Ishikawa (cell line): ENCODE measurements around the gene TSC1.

ENCODE experiments used
- CEBPB ChIP-seq: IDR thresholded peaks from 2 replicates; pipeline ENCODE4 v1.6.1; 2012
- CREB1 ChIP-seq: IDR thresholded peaks from 2 replicates; pipeline ENCODE4 v1.6.1; 2012; ENCODE audit warnings: low read depth
- EGR1 ChIP-seq: IDR thresholded peaks from 2 replicates; pipeline ENCODE4 v1.6.1; 2012
- EP300 ChIP-seq: IDR thresholded peaks from 2 replicates; pipeline ENCODE4 v1.6.1; 2012; ENCODE audit warnings: borderline replicate concordance
- FOXM1 ChIP-seq: IDR thresholded peaks from 2 replicates; pipeline ENCODE4 v1.6.1; 2012; ENCODE audit warnings: low read depth, borderline replicate concordance
- NFIC ChIP-seq: IDR thresholded peaks from 2 replicates; pipeline ENCODE4 v1.6.1; 2012
- RAD21 ChIP-seq: IDR thresholded peaks from 2 replicates; pipeline ENCODE4 v1.6.1; 2012; ENCODE audit warnings: low read depth
- REST ChIP-seq: IDR thresholded peaks from 2 replicates; pipeline ENCODE4 v1.6.1; 2012; ENCODE audit warnings: low read depth, mild to moderate bottlenecking
- TAF1 ChIP-seq: IDR thresholded peaks from 2 replicates; pipeline ENCODE4 v1.6.1; 2012; ENCODE audit warnings: low read depth, mild to moderate bottlenecking
- TCF12 ChIP-seq: IDR thresholded peaks from 2 replicates; pipeline ENCODE4 v1.6.1; 2012; ENCODE audit warnings: low read depth
- TEAD4 ChIP-seq: IDR thresholded peaks from 2 replicates; pipeline ENCODE4 v1.6.1; 2012
- USF1 ChIP-seq: IDR thresholded peaks from 2 replicates; pipeline ENCODE4 v1.6.1; 2012
- YY1 ChIP-seq: IDR thresholded peaks from 2 replicates; pipeline ENCODE4 v1.6.1; 2012; ENCODE audit warnings: low read depth
- ZBTB7A ChIP-seq: IDR thresholded peaks from 2 replicates; pipeline ENCODE4 v1.6.1; 2012; ENCODE audit warnings: low read depth
- TF ChIP-seq, protein P1 (sequence below): IDR thresholded peaks from 2 replicates; pipeline ENCODE4 v1.6.1; 2012

The TSC1 gene

DNA sequence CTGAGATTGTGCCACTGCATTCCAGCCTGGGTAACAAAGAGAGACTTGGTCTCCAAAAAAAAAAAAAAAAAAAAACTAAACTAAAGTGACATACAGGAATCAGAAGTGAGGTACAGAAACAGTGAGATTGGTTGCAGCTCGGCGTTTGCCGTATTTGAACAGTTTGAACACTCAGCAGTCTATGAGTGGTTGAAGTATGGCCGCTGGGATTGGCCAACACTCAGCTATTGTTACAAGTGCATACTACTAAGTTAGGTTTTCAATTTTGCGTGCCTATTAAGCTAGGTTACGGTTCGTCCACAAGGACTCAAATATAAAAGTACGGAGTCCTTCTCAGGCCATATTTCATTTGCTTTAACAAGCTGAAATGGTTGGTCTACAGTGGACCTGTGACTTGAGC lies 3.3 kb upstream of the TSC1 start:
- no peak for TF ChIP-seq CREB1
- TF ChIP-seq, protein P1, sequence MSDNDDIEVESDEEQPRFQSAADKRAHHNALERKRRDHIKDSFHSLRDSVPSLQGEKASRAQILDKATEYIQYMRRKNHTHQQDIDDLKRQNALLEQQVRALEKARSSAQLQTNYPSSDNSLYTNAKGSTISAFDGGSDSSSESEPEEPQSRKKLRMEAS = no peak
- TF ChIP-seq ZBTB7A = no peak
- no peak for TF ChIP-seq REST
- no peak for TF ChIP-seq EGR1
- TF ChIP-seq RAD21 = no peak
- TF ChIP-seq CEBPB = no peak
- no peak for TF ChIP-seq NFIC
- TF ChIP-seq YY1 = no peak
- TF ChIP-seq TAF1 = no peak
- no peak for TF ChIP-seq FOXM1
- TF ChIP-seq EP300 = no peak
- TF ChIP-seq USF1 = no peak
- TF ChIP-seq TCF12 = no peak
- TF ChIP-seq TEAD4 = no peak

GRCh38 chr9:132946631-132947295 lies 2.3 kb upstream of the TSC1 start:
- 0 out of 2 replicates have a peak, but pooled peaks have one; percentile 42 for TF ChIP-seq YY1
- TF ChIP-seq TEAD4 = peak; percentile 75
- no peak for TF ChIP-seq CREB1

GRCh38 chr9:132946211-132946610 lies 1.8 kb upstream of the TSC1 start:
- TF ChIP-seq TEAD4 (no peak), RAD21 (no peak), YY1 (no peak), CEBPB (no peak), TAF1 (no peak), EP300 (no peak), ZBTB7A (no peak), TCF12 (no peak), EGR1 (no peak), USF1 (no peak), NFIC (no peak), REST (no peak), FOXM1 (no peak), CREB1 (no peak)
- TF ChIP-seq, protein P1 = no peak

GRCh38 chr9:132945186-132946130 lies 1.0 kb upstream of the TSC1 start:
- TF ChIP-seq CEBPB = no peak
- no peak for TF ChIP-seq ZBTB7A
- TF ChIP-seq USF1 = no peak

DNA sequence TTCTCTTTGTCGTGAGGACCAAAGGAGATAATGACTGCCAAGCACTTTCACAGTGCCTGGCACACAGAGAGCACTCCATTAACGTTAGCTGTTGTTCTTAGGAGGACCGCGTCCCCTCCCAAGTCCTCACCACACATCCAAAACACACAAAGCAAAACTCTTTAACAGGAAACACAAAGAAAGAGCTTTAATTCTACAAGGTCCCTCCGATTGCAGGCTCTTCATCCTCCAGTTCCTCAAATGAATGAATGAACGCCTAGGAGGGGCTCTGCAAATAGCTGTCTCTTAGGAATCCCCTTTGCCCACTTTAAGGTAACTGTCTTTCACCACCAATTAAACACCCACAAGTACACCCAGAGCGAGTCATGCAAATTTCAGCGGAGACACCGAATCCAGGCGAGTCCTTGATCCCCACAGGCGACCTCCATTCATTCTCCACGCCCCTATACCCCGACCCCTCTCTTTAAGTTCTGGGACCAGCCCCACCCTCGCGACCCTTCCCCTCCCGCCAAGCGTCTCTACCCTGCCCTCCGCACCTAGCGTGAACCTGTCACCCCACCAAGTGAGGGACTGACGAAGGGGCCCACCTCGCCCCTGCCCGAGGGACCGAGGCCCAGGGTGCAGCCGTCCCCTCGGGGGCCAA lies 644 bp downstream of the TSC1 start:
- TF ChIP-seq EP300 (no peak), YY1 (no peak), TEAD4 (no peak), CREB1 (no peak), FOXM1 (no peak), NFIC (no peak), RAD21 (no peak), USF1 (no peak), TAF1 (no peak), ZBTB7A (no peak), EGR1 (no peak), TCF12 (no peak), CEBPB (no peak), REST (no peak)
- TF ChIP-seq, protein P1 = no peak
